Measurements from ENCODE around the gene PGC. TPM values are rescaled to one million over a fixed set of nuclear protein-coding genes. Genes with fewer than 3 reads are reported as not detected.

Gene PGC
- total and polyA plus RNA-seq, 9 of the 15 experiments (the other 6 are each of a cell fraction or from before 2014, with no cell fraction given), result 0.17 to 0.40 TPM; not detected in 7

DNA sequence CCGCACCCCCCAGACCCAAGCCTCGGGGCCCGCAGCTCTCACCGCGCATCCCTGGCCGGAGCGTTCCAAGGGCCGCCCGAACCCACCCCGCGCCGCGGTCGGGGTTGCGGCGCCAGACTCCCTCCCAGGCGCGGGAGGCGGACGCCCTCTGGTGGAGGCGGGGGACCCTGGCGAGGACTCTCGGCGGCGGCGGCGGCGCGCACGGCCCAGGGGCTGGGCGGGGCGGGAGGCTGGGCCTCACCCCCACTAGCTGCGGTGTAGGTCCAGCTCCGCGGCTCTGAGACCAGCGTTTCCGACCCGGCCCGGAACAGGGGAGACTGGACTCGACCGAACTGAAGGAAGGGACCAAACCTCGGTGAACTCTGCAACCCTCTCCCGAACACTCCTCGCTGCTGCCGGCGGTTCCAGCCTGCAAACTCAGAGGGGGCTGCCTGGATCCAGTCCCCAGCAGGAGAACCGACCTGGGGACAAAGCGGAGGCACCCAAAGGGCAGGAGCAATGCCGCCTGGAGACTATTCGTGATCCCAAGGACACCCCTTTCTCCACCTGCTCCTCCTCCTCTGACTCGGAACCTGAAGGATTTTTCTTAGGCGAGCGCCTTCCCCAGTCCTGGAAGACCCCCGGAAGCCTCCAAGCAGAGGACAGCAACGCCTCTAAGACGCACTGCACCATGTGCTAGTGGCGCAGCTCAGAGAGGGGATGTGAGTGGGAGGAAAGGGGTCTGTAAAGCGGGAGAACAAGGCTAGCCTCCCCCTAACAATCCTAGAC is 39.4 kb upstream of the PGC start:
- POLR2A ChIA-PET, result interaction anchor here (0.6 to 7.1 kb wide), 27 partner anchors 10 to 1093 kb away, joined by 3 to 37 read pairs (median 4); partner anchors contain the start of genes BYSL, MED20, RPL7L1 and TAF8
- H3K36me3 ChIP-seq (ENCODE audit: control insufficient read depth, insufficient read depth, low read length), result peaks cover 30% of the 10 kb centered on the region
- peak overlapping the region; percentile 94 for H2AFZ ChIP-seq (ENCODE audit: low read depth, low read length)
- in situ Hi-C loops (cut with MboI) (loop anchor here (5.0 to 10.0 kb wide), 3 partner anchors 121 to 438 kb away; no protein-coding TSS in a partner anchor), intact Hi-C loops (cut with micrococcal nuclease) (loop anchor here (1.0 to 5.0 kb wide), 5 partner anchors 61 to 258 kb away; partner anchors contain the start of genes BYSL, MED20 and USP49)
- ATAC-seq (peak; percentile 92), DNase-seq (ENCODE audit: extremely low read depth in 1 of 4, low spot score in 3 of 4) (peak; percentile 91 to 96 (median 94)), FAIRE-seq (no peak)
- H3K9me3 ChIP-seq (replicated peaks; ENCODE audit: control insufficient read depth, insufficient read depth, low read depth, low read length), result no peaks in the 10 kb centered on the region
- H3K27me3 ChIP-seq (ENCODE audit: control insufficient read depth in 2 of 2, insufficient read depth in 2 of 2, low read length in 2 of 2), result no peaks in the 10 kb centered on the region
- H3K27ac ChIP-seq (ENCODE audit: extremely low read depth, low read depth, low read length), result peak overlapping the region; percentile 93
- H3K9me1 ChIP-seq (ENCODE audit: control insufficient read depth, insufficient read depth, low read length), result no peaks in the 10 kb centered on the region
- peak overlapping the region; percentile 87 for H3K4me3 ChIP-seq
- BruUV-seq (replicated peaks), result TSS peak; percentile 89
- peaks cover 48% of the 10 kb centered on the region for H3K79me2 ChIP-seq (ENCODE audit: control insufficient read depth, insufficient read depth, low read length)
- peak overlapping the region; percentile 96 to 99 for H3K9ac ChIP-seq (ENCODE audit: insufficient read depth in 1 of 2, low read depth in 2 of 2, low read length in 2 of 2)
- peak overlapping the region; percentile 99 for H3K4me2 ChIP-seq (ENCODE audit: insufficient read depth, low read length)
- CTCF ChIA-PET (ENCODE audit: low intra/inter-chr PET ratio), result interaction anchor here (0.6 to 3.0 kb wide), 12 partner anchors 52 to 481 kb away, joined by 3 to 17 read pairs (median 4); partner anchors contain the start of genes BYSL, MED20, TAF8 and TFEB
- peaks cover 5% of the 10 kb centered on the region; the same call in 1 of the 2 replicates for H4K20me1 ChIP-seq (replicated peaks; ENCODE audit: control insufficient read depth, insufficient read depth, low read length)
- H3K4me1 ChIP-seq (replicated peaks in 1 of 2; ENCODE audit: control insufficient read depth in 2 of 2, insufficient read depth in 2 of 2, low read length in 2 of 2), result peaks cover 30 to 33% of the 10 kb centered on the region in 2 experiments
- WGBS (ENCODE audit: insufficient coverage, low coverage, missing lambda C conversion rate), result under 1% methylated on average over 36 of the region's 58 CpGs
- TF ChIP-seq ERF (CRISPR knock-in tag; IDR thresholded peaks at IDR 0.05) (0 out of 2 replicates have a peak, but pooled peaks have one; percentile 6), ZNF696 (CRISPR knock-in tag; conservative IDR thresholded peaks at IDR 0.05) (no peak; the same call in 1 of the 2 replicates), UBTF (IDR thresholded peaks at IDR 0.05; ENCODE audit: borderline replicate concordance in 1 of 2, low read depth in 2 of 2, low read length in 2 of 2) (peak; percentile 68 to 80; a peak in 2 of 4 replicates), NFYB (IDR thresholded peaks at IDR 0.05; ENCODE audit: extremely low read depth, insufficient read length) (no peak), TAL1 (IDR thresholded peaks at IDR 0.05) (no peak), ZNF282 (CRISPR knock-in tag; IDR thresholded peaks at IDR 0.05) (0 out of 2 replicates have a peak, but pooled peaks have one; percentile 70), ZBTB1 (CRISPR knock-in tag; IDR thresholded peaks at IDR 0.05; ENCODE audit: borderline replicate concordance, low read depth) (peak; percentile 94), FUS (optimal IDR thresholded peaks at IDR 0.05; ENCODE audit: low read depth, low read length) (peak; percentile 43), SETDB1 (IDR thresholded peaks at IDR 0.05; ENCODE audit: low read length) (no peak), ZNF444 (CRISPR knock-in tag; IDR thresholded peaks at IDR 0.05) (no peak), GATAD2B (IDR thresholded peaks at IDR 0.05; ENCODE audit: borderline replicate concordance) (peak; percentile 90), E2F3 (CRISPR knock-in tag; IDR thresholded peaks at IDR 0.05) (0 out of 2 replicates have a peak, but pooled peaks have one; percentile 48), KAT7 (CRISPR knock-in tag; IDR thresholded peaks at IDR 0.05; ENCODE audit: borderline replicate concordance) (peak; percentile 53; the same call in 1 of the 2 replicates), ZC3H4 (CRISPR knock-in tag; IDR thresholded peaks at IDR 0.05; ENCODE audit: borderline replicate concordance) (peak; percentile 42; the same call in 1 of the 2 replicates), ZNF133 (CRISPR knock-in tag; IDR thresholded peaks at IDR 0.05) (0 out of 2 replicates have a peak, but pooled peaks have one; percentile 4), MTA1 (IDR thresholded peaks at IDR 0.05; ENCODE audit: borderline replicate concordance) (no peak), ILF3 (IDR thresholded peaks at IDR 0.05; ENCODE audit: borderline replicate concordance) (peak; percentile 91; the same call in 1 of the 2 replicates)
- TF ChIP-seq, protein P1, sequence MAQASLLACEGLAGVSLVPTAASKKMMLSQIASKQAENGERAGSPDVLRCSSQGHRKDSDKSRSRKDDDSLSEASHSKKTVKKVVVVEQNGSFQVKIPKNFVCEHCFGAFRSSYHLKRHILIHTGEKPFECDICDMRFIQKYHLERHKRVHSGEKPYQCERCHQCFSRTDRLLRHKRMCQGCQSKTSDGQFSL (CRISPR knock-in tag; IDR thresholded peaks at IDR 0.05), result peak; percentile 69
- TF ChIP-seq, protein P1 (tag; IDR thresholded peaks at IDR 0.05), result peak in 1 of 2 experiments; percentile 57; a peak in 1 of 4 replicates
